Parathyroid adenoma (tissue), 2 donors: ENCODE data around the gene LMX1B.

ENCODE experiments used
- H2AFZ ChIP-seq: fragments of 300-600 bp; sonication (generic); one replicate; pipeline ENCODE4 v1.7.0; 2017; ENCODE audit warnings: antibody characterized with exemption, mild to moderate bottlenecking
- H3K27ac ChIP-seq: fragments of 300-600 bp; sonication (generic); one replicate; pipeline ENCODE4 v1.7.0; 2017
- H3K27me3 ChIP-seq: fragments of 300-600 bp; sonication (generic); one replicate; pipeline ENCODE4 v1.7.0; 2017; ENCODE audit warnings: low read length; ENCODE audit not compliant: control insufficient read depth, insufficient read depth
- H3K36me3 ChIP-seq: fragments of 300-600 bp; sonication (generic); one replicate; pipeline ENCODE4 v1.7.0; 2017; ENCODE audit warnings: low read length; ENCODE audit not compliant: control insufficient read depth, insufficient read depth
- H3K4me1 ChIP-seq: fragments of 300-600 bp; sonication (generic); one replicate; pipeline ENCODE4 v1.7.0; 2017; ENCODE audit warnings: control low read depth
- H3K4me2 ChIP-seq: fragments of 300-600 bp; sonication (generic); one replicate; pipeline ENCODE4 v1.7.0; 2017; ENCODE audit warnings: low read length
- H3K4me3 ChIP-seq: fragments of 300-600 bp; sonication (generic); one replicate; pipeline ENCODE4 v1.7.0; 2017; ENCODE audit warnings: low read depth, low read length
- H3K79me2 ChIP-seq: fragments of 300-600 bp; sonication (generic); one replicate; pipeline ENCODE4 v1.7.0; 2017; ENCODE audit warnings: control low read depth
- H3K9ac ChIP-seq: fragments of 300-600 bp; sonication (generic); one replicate; pipeline ENCODE4 v1.7.0; 2017; ENCODE audit warnings: mild to moderate bottlenecking
- H3K9me3 ChIP-seq: fragments of 300-600 bp; sonication (generic); one replicate; pipeline ENCODE4 v1.7.0; 2017; ENCODE audit warnings: low read length; ENCODE audit not compliant: control insufficient read depth
- TF ChIP-seq, protein P1 (sequence below): fragments of 300-600 bp; sonication (generic); IDR thresholded peaks from one replicate; pipeline ENCODE4 v1.7.0; 2017; ENCODE audit warnings: antibody characterized with exemption, mild to moderate bottlenecking
- donor health status: primary hyperparathyroidism.

LMX1B gene

GRCh38 chr9:126684345-126684744 is 70.6 kb downstream of the LMX1B start:
- no peak overlapping the region for H3K4me2 ChIP-seq
- no peak overlapping the region for H2AFZ ChIP-seq
- TF ChIP-seq, protein P1, sequence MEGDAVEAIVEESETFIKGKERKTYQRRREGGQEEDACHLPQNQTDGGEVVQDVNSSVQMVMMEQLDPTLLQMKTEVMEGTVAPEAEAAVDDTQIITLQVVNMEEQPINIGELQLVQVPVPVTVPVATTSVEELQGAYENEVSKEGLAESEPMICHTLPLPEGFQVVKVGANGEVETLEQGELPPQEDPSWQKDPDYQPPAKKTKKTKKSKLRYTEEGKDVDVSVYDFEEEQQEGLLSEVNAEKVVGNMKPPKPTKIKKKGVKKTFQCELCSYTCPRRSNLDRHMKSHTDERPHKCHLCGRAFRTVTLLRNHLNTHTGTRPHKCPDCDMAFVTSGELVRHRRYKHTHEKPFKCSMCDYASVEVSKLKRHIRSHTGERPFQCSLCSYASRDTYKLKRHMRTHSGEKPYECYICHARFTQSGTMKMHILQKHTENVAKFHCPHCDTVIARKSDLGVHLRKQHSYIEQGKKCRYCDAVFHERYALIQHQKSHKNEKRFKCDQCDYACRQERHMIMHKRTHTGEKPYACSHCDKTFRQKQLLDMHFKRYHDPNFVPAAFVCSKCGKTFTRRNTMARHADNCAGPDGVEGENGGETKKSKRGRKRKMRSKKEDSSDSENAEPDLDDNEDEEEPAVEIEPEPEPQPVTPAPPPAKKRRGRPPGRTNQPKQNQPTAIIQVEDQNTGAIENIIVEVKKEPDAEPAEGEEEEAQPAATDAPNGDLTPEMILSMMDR = no peak
- H3K9me3 ChIP-seq = no peaks in the 10 kb centered on the region
- no peak overlapping the region for H3K9ac ChIP-seq
- H3K27me3 ChIP-seq = no peaks in the 10 kb centered on the region
- H3K27ac ChIP-seq = no peak overlapping the region
- no peaks in the 10 kb centered on the region for H3K79me2 ChIP-seq
- H3K4me1 ChIP-seq = no peaks in the 10 kb centered on the region
- no peaks in the 10 kb centered on the region for H3K36me3 ChIP-seq
- no peak overlapping the region for H3K4me3 ChIP-seq

DNA sequence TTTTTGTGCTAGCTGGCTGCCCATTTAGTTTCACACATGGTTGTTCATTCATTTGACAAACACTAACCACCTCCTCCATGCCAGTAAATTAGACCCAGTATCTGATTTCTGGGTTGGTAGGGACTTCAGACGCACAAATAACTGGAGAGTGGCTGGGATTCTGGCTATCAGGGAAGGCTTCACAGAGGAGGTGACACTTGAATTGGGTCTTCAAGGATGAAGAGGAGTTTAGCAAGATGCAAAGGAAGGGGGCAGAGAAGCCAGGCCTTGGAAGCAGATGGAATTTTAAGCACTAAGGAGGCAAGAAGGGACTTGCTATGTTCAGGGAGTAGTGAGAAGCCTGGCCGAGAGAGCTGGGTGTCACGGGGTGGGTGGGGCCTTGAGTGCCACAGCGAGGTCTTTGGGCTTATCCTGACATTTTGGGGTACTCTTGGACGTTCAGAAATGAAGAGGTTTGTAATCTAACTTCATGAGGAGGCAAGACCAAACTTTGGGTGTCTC is 71.3 kb downstream of the LMX1B start:
- Histone ChIP-seq H3K4me3 (no peak overlapping the region), H3K9me3 (no peaks in the 10 kb centered on the region), H3K4me2 (no peak overlapping the region), H3K79me2 (no peaks in the 10 kb centered on the region), H2AFZ (no peak overlapping the region), H3K27ac (no peak overlapping the region), H3K9ac (no peak overlapping the region), H3K36me3 (no peaks in the 10 kb centered on the region), H3K27me3 (no peaks in the 10 kb centered on the region), H3K4me1 (no peaks in the 10 kb centered on the region)
- TF ChIP-seq, protein P1 = no peak

- Histone ChIP-seq H3K36me3 (no peaks in the 10 kb centered on the region), H3K9ac (no peak overlapping the region), H3K9me3 (no peaks in the 10 kb centered on the region), H3K27ac (no peak overlapping the region), H3K4me3 (no peak overlapping the region), H3K4me2 (no peak overlapping the region), H3K79me2 (no peaks in the 10 kb centered on the region), H3K4me1 (no peaks in the 10 kb centered on the region), H3K27me3 (no peaks in the 10 kb centered on the region), H2AFZ (no peak overlapping the region)
- TF ChIP-seq, protein P1 = no peak
These were observed 74.3 kb downstream of the LMX1B start for GRCh38 chr9:126687930-126688461.

GRCh38 chr9:126688617-126689016 is 74.9 kb downstream of the LMX1B start:
- Histone ChIP-seq H3K27me3 (no peaks in the 10 kb centered on the region), H3K4me1 (no peaks in the 10 kb centered on the region), H3K36me3 (no peaks in the 10 kb centered on the region), H3K27ac (no peak overlapping the region), H3K9me3 (no peaks in the 10 kb centered on the region), H3K4me3 (no peak overlapping the region), H2AFZ (no peak overlapping the region), H3K79me2 (no peaks in the 10 kb centered on the region), H3K9ac (no peak overlapping the region), H3K4me2 (no peak overlapping the region)
- TF ChIP-seq, protein P1 = no peak
